GM12878 (cell line): ENCODE data around the gene PDZRN4. TPM values are rescaled to one million over a fixed set of nuclear protein-coding genes. Genes with fewer than 3 reads are reported as not detected.

Source experiments
- ATAC-seq: fragments of 200-7000 bp; cut with Tn5 transposase; 3 replicates; pipeline ENCODE4 v1.9.1; 2020; ENCODE audit warnings: mild to moderate bottlenecking, moderate library complexity
- BruUV-seq: library from RNA; stranded (reverse); fragments of 400-500 nt; replicated peaks from 2 replicates; lab custom pipeline; 2021; lab: Mats Ljungman, UMichigan
- CTCF ChIA-PET: fragments of 300-600 bp; sonication (Branson Sonifier 250); formaldehyde crosslinking; extraction: SDS; loops from one replicate; lab custom pipeline; 2021; ENCODE audit warnings: inconsistent platforms; lab: Yijun Ruan, JAX
- POLR2A ChIA-PET: fragments of 350-600 bp; formaldehyde crosslinking; extraction: SDS; loops from one replicate; lab custom pipeline; 2021; ENCODE audit warnings: inconsistent platforms; lab: Charles Lee
- RAD21 ChIA-PET: fragments of 300-600 bp; sonication (Branson Sonifier 250); formaldehyde crosslinking; loops from one replicate; lab custom pipeline; 2023; ENCODE audit warnings: antibody characterized with exemption; ENCODE audit not compliant: unreplicated experiment; lab: Charles Lee
- SMC1A ChIA-PET: fragments of 300-600 bp; sonication (Branson Sonifier 250); formaldehyde crosslinking; loops from one replicate; lab custom pipeline; 2023; ENCODE audit not compliant: unreplicated experiment, uncharacterized antibody; lab: Charles Lee
- DNase-seq: peaks from one replicate; pipeline ENCODE4 v3.0.0-alpha.2; 2011; ENCODE audit warnings: low read depth, low spot score
- FAIRE-seq: peaks from 3 replicates; lab custom pipeline; 2011; peaks lifted over from hg19 to GRCh38; lab: Jason Lieb, UNC
- H2AFZ ChIP-seq: 2 replicates; pipeline ENCODE4 v1.6.0; 2011; ENCODE audit warnings: low read depth, low read length, control low read depth; ENCODE audit not compliant: control insufficient read depth
- H3K27ac ChIP-seq: 2 replicates; pipeline ENCODE4 v1.5.1; 2011; ENCODE audit warnings: control low read depth; ENCODE audit not compliant: control insufficient read depth, insufficient read depth
- H3K27me3 ChIP-seq, 2 experiments: replicated peaks in 1 of 2; 2 replicates each; pipeline versions ENCODE4 v1.6.0 to v1.6.1; 2011; ENCODE audit warnings: low read length in 1 of 2; ENCODE audit not compliant: control insufficient read depth in 2 of 2, insufficient read depth in 2 of 2
- H3K36me3 ChIP-seq, 2 experiments: 2 replicates each; pipeline ENCODE4 v1.5.1; 2011; ENCODE audit warnings: low read length in 1 of 2; ENCODE audit not compliant: control insufficient read depth in 2 of 2, insufficient read depth in 2 of 2
- H3K4me1 ChIP-seq: 2 replicates; pipeline ENCODE4 v1.6.1; 2011; ENCODE audit warnings: mild to moderate bottlenecking, low read length, moderate library complexity, mixed read lengths; ENCODE audit not compliant: control insufficient read depth, insufficient read depth
- H3K4me2 ChIP-seq: 2 replicates; pipeline ENCODE4 v1.6.0; 2011; ENCODE audit warnings: control low read depth; ENCODE audit not compliant: control insufficient read depth, insufficient read depth
- H3K4me3 ChIP-seq: fragments of 200-600 bp; sonication (generic); 2 replicates; pipeline ENCODE4 v1.5.1; 2016
- H3K79me2 ChIP-seq: 2 replicates; pipeline ENCODE4 v1.6.0; 2011; ENCODE audit warnings: low read length; ENCODE audit not compliant: control insufficient read depth, insufficient read depth
- H3K9ac ChIP-seq: 2 replicates; pipeline ENCODE4 v1.8.0; 2011; ENCODE audit warnings: low read length, control low read depth, mixed read lengths; ENCODE audit not compliant: control insufficient read depth, insufficient read depth
- H3K9me3 ChIP-seq: replicated peaks from 3 replicates; pipeline ENCODE4 v1.5.1; 2011; ENCODE audit warnings: mild to moderate bottlenecking, low read length; ENCODE audit not compliant: control insufficient read depth, insufficient read depth
- H4K20me1 ChIP-seq: 2 replicates; pipeline ENCODE4 v1.6.0; 2011; ENCODE audit not compliant: control insufficient read depth, insufficient read depth
- DPF2 ChIP-seq: fragments of 450-650 bp; IDR thresholded peaks from 2 replicates; pipeline ENCODE4 v1.6.1; 2017; ENCODE audit warnings: mild to moderate bottlenecking
- FOXM1 ChIP-seq: IDR thresholded peaks from 2 replicates; pipeline ENCODE4 v1.6.1; 2012; ENCODE audit warnings: low read depth, mild to moderate bottlenecking, inconsistent platforms, low read length, moderate library complexity
- IKZF1 ChIP-seq: fragments of 450-650 bp; conservative IDR thresholded peaks from 2 replicates; pipeline ENCODE4 v1.6.1; 2017; ENCODE audit warnings: antibody characterized with exemption, mild to moderate bottlenecking
- JUND ChIP-seq: IDR thresholded peaks from 2 replicates; pipeline ENCODE4 v1.6.1; 2012; ENCODE audit warnings: low read depth, mild to moderate bottlenecking, low read length, improper control_type of control experiment, moderate library complexity
- MEF2A ChIP-seq: IDR thresholded peaks from 2 replicates; pipeline ENCODE4 v1.6.1; 2011; ENCODE audit warnings: low read depth, mild to moderate bottlenecking, low read length, moderate library complexity; ENCODE audit not compliant: insufficient read depth
- MLLT1 ChIP-seq: fragments of 450-650 bp; IDR thresholded peaks from 2 replicates; pipeline ENCODE4 v1.6.1; 2016; ENCODE audit warnings: mild to moderate bottlenecking
- NFYA ChIP-seq: IDR thresholded peaks from 2 replicates; pipeline ENCODE4 v1.6.1; 2011; ENCODE audit warnings: low read depth, mild to moderate bottlenecking, low read length, improper control_type of control experiment, borderline replicate concordance
- NFYB ChIP-seq: IDR thresholded peaks from 2 replicates; pipeline ENCODE4 v1.6.1; 2011; ENCODE audit warnings: low read depth, mild to moderate bottlenecking, low read length, improper control_type of control experiment, moderate library complexity; ENCODE audit not compliant: insufficient read depth
- SMC3 ChIP-seq: IDR thresholded peaks from 2 replicates; pipeline ENCODE4 v1.6.1; 2011; ENCODE audit warnings: low read length, improper control_type of control experiment, borderline replicate concordance
- STAT3 ChIP-seq: IDR thresholded peaks from 2 replicates; pipeline ENCODE4 v1.6.1; 2011; ENCODE audit warnings: low read depth, low read length, improper control_type of control experiment
- TCF12 ChIP-seq: IDR thresholded peaks from 2 replicates; pipeline ENCODE4 v1.6.1; 2011; ENCODE audit warnings: low read depth, mild to moderate bottlenecking, low read length
- TCF3 ChIP-seq: IDR thresholded peaks from 2 replicates; pipeline ENCODE4 v1.6.1; 2012; ENCODE audit warnings: low read depth, mild to moderate bottlenecking, low read length, borderline replicate concordance; ENCODE audit not compliant: insufficient read depth
- USF1 ChIP-seq: IDR thresholded peaks from 2 replicates; pipeline ENCODE4 v1.6.1; 2011; ENCODE audit warnings: borderline replicate concordance, low read depth, mild to moderate bottlenecking, moderate library complexity, mixed read lengths, low read length; ENCODE audit not compliant: insufficient read depth; ENCODE audit errors: extremely low read length
- ZNF622 ChIP-seq: fragments of 450-650 bp; IDR thresholded peaks from 2 replicates; pipeline ENCODE4 v1.6.1; 2017; ENCODE audit warnings: mild to moderate bottlenecking, inconsistent platforms
- ZSCAN29 ChIP-seq: fragments of 450-650 bp; IDR thresholded peaks from 2 replicates; pipeline ENCODE4 v1.6.1; 2017; ENCODE audit warnings: mild to moderate bottlenecking, moderate library complexity
- WGBS: methylation state at CpG from one replicate; pipeline ENCODE4 v1.1.6; 2016; ENCODE audit warnings: low lambda C conversion rate; ENCODE audit not compliant: insufficient replicate concordance, insufficient coverage; ENCODE audit errors: missing lambda C conversion rate; 5-methylcytosine and 5-hydroxymethylcytosine counted together
- in situ Hi-C: fragments of 300-500 bp; cut with MboI; formaldehyde crosslinking; loops from 9 replicates; pipeline ENCODE4 v1.14.3; 2018; ENCODE audit warnings: mixed read lengths
- intact Hi-C: fragments of 100-400 bp; cut with micrococcal nuclease; formaldehyde crosslinking; loops from one replicate; pipeline ENCODE4 v1.14.2; 2022; ENCODE audit not compliant: unreplicated experiment
- polyA plus RNA-seq, 11 experiments: library from polyadenylated mRNA; depleted of rRNA in 4 of 11; unstranded in 6 of 11; stranded (reverse) in 5 of 11; fragments of >200 nt; fragmentation: Nextera tagmentation in 4 of 11; fragmentation: Illumina TruSeq in 1 of 11; extraction: Ambion mirVana in 4 of 11; extraction: Trizol in 1 of 11; gene quantifications; 1 replicate in 1 of 11; 2 replicates in 10 of 11; pipeline versions ENCODE4 v1.2.1 to v1.2.3, GENCODE V29; 2011 to 2016; ENCODE audit warnings: inconsistent platforms in 2 of 11, missing spikeins in 2 of 11, low read depth in 1 of 11
- total RNA-seq, 4 experiments: library from RNA; depleted of rRNA in 3 of 4; stranded (reverse); fragments of >200 nt in 3 of 4; fragmentation: Illumina TruSeq in 1 of 4; extraction: Trizol in 1 of 4; gene quantifications; 2 replicates each; pipeline versions ENCODE4 v1.2.1 to v1.2.3, GENCODE V29; 2013 to 2021

PDZRN4 gene
- total and polyA plus RNA-seq, 10 of the 15 experiments (the other 5 are each of a cell fraction or from before 2014, with no cell fraction given), result 0.03 TPM; not detected in 9

GRCh38 chr12:41459111-41459905, 271.2 kb downstream of the PDZRN4 start:
- Histone ChIP-seq H3K9me3 (no peaks in the 10 kb centered on the region), H3K9ac (no peak overlapping the region), H3K27me3 (no peaks in the 10 kb centered on the region), H4K20me1 (no peaks in the 10 kb centered on the region), H3K36me3 (no peaks in the 10 kb centered on the region), H2AFZ (no peak overlapping the region), H3K4me2 (no peak overlapping the region), H3K4me1 (no peaks in the 10 kb centered on the region), H3K79me2 (no peaks in the 10 kb centered on the region), H3K4me3 (no peak overlapping the region), H3K27ac (no peak overlapping the region)
- intact Hi-C loops (no loop called here), in situ Hi-C loops (no loop called here)
- ChIA-PET CTCF (no interaction called here), RAD21 (no interaction called here), POLR2A (no interaction called here), SMC1A (interaction anchor here (1.6 kb wide), 1 partner anchor 9 kb away, joined by 6 read pairs; no protein-coding TSS in a partner anchor)
- TF ChIP-seq IKZF1 (no peak), USF1 (no peak), TCF3 (no peak)
- ATAC-seq, result no peak
- FAIRE-seq, result no peak
- 13% methylated on average over 2 of the region's 2 CpGs for WGBS
- BruUV-seq, result no TSS peak
- no peak for DNase-seq

- Histone ChIP-seq H3K9me3 (no peaks in the 10 kb centered on the region), H3K27ac (no peak overlapping the region), H3K27me3 (no peaks in the 10 kb centered on the region), H3K4me1 (no peaks in the 10 kb centered on the region), H3K79me2 (no peaks in the 10 kb centered on the region), H4K20me1 (no peaks in the 10 kb centered on the region), H3K36me3 (no peaks in the 10 kb centered on the region), H3K4me2 (no peak overlapping the region), H3K9ac (no peak overlapping the region), H3K4me3 (no peak overlapping the region), H2AFZ (no peak overlapping the region)
- ChIA-PET RAD21 (no interaction called here), CTCF (no interaction called here), POLR2A (no interaction called here), SMC1A (no interaction called here)
- ATAC-seq, result no peak
- TF ChIP-seq DPF2, result no peak
- TF ChIP-seq TCF12, result no peak
- TF ChIP-seq ZNF622, result no peak
- TF ChIP-seq JUND, result no peak
- TF ChIP-seq STAT3, result no peak
- no peak for TF ChIP-seq MLLT1
- TF ChIP-seq SMC3, result no peak
- TF ChIP-seq ZSCAN29, result no peak
- TF ChIP-seq FOXM1, result no peak
- TF ChIP-seq NFYA, result no peak
- TF ChIP-seq NFYB, result no peak
- no peak for TF ChIP-seq MEF2A
- in situ Hi-C loops (no loop called here), intact Hi-C loops (no loop called here)
- BruUV-seq, result no TSS peak
- 5% methylated on average over 1 of the region's 1 CpG for WGBS
- DNase-seq, result no peak
- FAIRE-seq, result no peak
Observed at GRCh38 chr12:41459906-41460214, 271.7 kb downstream of the PDZRN4 start.
